Activated B cell treated with CpG ODN at 0.5 μM for 24 hours (primary cell): ENCODE measurements around the gene ZNF292. TPM values are rescaled to one million over a fixed set of nuclear protein-coding genes. Genes with fewer than 3 reads are reported as not detected.

Experiments used
- ATAC-seq: fragments of 200-7000 bp; cut with Tn5 transposase; one replicate; pipeline ENCODE4 v1.10.0; 2021; ENCODE audit warnings: low read depth, mild to moderate bottlenecking, moderate library complexity
- CTCF ChIA-PET: fragments of 350-600 bp; sonication (Branson Sonifier 250); formaldehyde crosslinking; loops from one replicate; lab custom pipeline; 2021; ENCODE audit warnings: antibody characterized with exemption; lab: Charles Lee
- POLR2A ChIA-PET: fragments of 350-600 bp; sonication (Branson Sonifier 250); formaldehyde crosslinking; loops from one replicate; lab custom pipeline; 2021; ENCODE audit warnings: antibody characterized with exemption; lab: Charles Lee
- DNase-seq: peaks from one replicate; pipeline ENCODE4 v3.0.0; 2022
- H3K27ac Mint-ChIP-seq: one replicate; pipeline ENCODE4 v1.8.0; 2020; ENCODE audit warnings: mixed read lengths
- H3K27me3 Mint-ChIP-seq: one replicate; pipeline ENCODE4 v1.8.0; 2021; ENCODE audit warnings: mixed read lengths
- H3K36me3 Mint-ChIP-seq: one replicate; pipeline ENCODE4 v1.8.0; 2021; ENCODE audit warnings: low read depth, mixed read lengths
- H3K4me1 Mint-ChIP-seq: one replicate; pipeline ENCODE4 v1.8.0; 2021; ENCODE audit warnings: mixed read lengths
- H3K4me3 Mint-ChIP-seq: one replicate; pipeline ENCODE4 v1.8.0; 2020; ENCODE audit warnings: mild to moderate bottlenecking, mixed read lengths
- H3K9me3 Mint-ChIP-seq: one replicate; pipeline ENCODE4 v1.8.0; 2020; ENCODE audit warnings: mixed read lengths
- intact Hi-C: fragments of 100-400 bp; cut with micrococcal nuclease; formaldehyde crosslinking; loops from one replicate; pipeline ENCODE4 v1.15.1; 2024
- total RNA-seq: library from RNA; stranded (reverse); gene quantifications from 2 replicates; pipeline ENCODE4 v1.2.3, GENCODE V29; 2022
- TF ChIP-seq, protein P1 (sequence below): fragments of 200-600 bp; IDR thresholded peaks from one replicate; pipeline ENCODE4 v1.8.0; 2022; ENCODE audit warnings: antibody characterized with exemption, mild to moderate bottlenecking

The ZNF292 gene
- total RNA-seq, 1 donor from 2014 or later = 66.6 TPM

GRCh38 chr6:87214831-87215230 is 59.5 kb downstream of the ZNF292 start:
- peaks cover 34% of the 10 kb centered on the region for H3K4me1 Mint-ChIP-seq

GRCh38 chr6:87220997-87221396 is 65.6 kb downstream of the ZNF292 start:
- ChIA-PET POLR2A (no interaction called here), CTCF (no interaction called here)
- ATAC-seq = no peak
- Mint-ChIP-seq H3K36me3 (peaks cover 75% of the 10 kb centered on the region), H3K4me3 (no peak overlapping the region), H3K9me3 (no peaks in the 10 kb centered on the region), H3K27ac (no peak overlapping the region), H3K27me3 (no peaks in the 10 kb centered on the region), H3K4me1 (peaks cover 4% of the 10 kb centered on the region)
- no peak for DNase-seq
- intact Hi-C loops = no loop called here
- TF ChIP-seq, protein P1, sequence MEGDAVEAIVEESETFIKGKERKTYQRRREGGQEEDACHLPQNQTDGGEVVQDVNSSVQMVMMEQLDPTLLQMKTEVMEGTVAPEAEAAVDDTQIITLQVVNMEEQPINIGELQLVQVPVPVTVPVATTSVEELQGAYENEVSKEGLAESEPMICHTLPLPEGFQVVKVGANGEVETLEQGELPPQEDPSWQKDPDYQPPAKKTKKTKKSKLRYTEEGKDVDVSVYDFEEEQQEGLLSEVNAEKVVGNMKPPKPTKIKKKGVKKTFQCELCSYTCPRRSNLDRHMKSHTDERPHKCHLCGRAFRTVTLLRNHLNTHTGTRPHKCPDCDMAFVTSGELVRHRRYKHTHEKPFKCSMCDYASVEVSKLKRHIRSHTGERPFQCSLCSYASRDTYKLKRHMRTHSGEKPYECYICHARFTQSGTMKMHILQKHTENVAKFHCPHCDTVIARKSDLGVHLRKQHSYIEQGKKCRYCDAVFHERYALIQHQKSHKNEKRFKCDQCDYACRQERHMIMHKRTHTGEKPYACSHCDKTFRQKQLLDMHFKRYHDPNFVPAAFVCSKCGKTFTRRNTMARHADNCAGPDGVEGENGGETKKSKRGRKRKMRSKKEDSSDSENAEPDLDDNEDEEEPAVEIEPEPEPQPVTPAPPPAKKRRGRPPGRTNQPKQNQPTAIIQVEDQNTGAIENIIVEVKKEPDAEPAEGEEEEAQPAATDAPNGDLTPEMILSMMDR = no peak

More at GRCh38 chr6:87214831-87215230, 59.5 kb downstream of the ZNF292 start:
- ChIA-PET CTCF (no interaction called here), POLR2A (no interaction called here)
- H3K27me3 Mint-ChIP-seq = no peaks in the 10 kb centered on the region
- DNase-seq = no peak
- peaks cover 46% of the 10 kb centered on the region for H3K36me3 Mint-ChIP-seq
- H3K4me3 Mint-ChIP-seq = no peak overlapping the region
- TF ChIP-seq, protein P1 = no peak
- no peak for ATAC-seq
- intact Hi-C loops = no loop called here
- H3K27ac Mint-ChIP-seq = no peak overlapping the region
- H3K9me3 Mint-ChIP-seq = no peaks in the 10 kb centered on the region

DNA sequence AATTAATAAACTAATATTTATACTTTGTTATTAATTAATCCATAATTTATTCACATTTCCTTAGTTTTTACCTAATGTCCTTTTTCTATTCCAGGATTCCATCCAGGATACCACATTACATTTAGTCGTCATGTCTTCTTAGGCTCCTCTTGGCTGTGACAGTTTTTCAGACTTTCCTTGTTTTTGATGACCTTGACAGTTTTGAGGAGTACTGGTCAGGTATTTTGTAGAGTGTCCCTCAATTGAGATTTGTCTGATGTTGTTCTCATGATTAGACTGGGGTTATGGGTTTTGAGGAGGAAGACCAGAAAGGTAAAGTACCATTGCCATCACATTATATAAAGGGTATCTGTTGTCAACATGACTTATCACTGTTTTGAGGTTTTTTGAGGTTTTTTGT is 67.3 kb downstream of the ZNF292 start:
- TF ChIP-seq, protein P1 = no peak
- CTCF ChIA-PET = no interaction called here
- ATAC-seq = no peak
- H3K27ac Mint-ChIP-seq = no peak overlapping the region
- no peaks in the 10 kb centered on the region for H3K9me3 Mint-ChIP-seq
- no peak for DNase-seq
- POLR2A ChIA-PET = no interaction called here
- H3K36me3 Mint-ChIP-seq = peaks cover 69% of the 10 kb centered on the region
- H3K4me1 Mint-ChIP-seq = peaks cover 4% of the 10 kb centered on the region
- no peak overlapping the region for H3K4me3 Mint-ChIP-seq
- intact Hi-C loops = no loop called here
- no peaks in the 10 kb centered on the region for H3K27me3 Mint-ChIP-seq

DNA sequence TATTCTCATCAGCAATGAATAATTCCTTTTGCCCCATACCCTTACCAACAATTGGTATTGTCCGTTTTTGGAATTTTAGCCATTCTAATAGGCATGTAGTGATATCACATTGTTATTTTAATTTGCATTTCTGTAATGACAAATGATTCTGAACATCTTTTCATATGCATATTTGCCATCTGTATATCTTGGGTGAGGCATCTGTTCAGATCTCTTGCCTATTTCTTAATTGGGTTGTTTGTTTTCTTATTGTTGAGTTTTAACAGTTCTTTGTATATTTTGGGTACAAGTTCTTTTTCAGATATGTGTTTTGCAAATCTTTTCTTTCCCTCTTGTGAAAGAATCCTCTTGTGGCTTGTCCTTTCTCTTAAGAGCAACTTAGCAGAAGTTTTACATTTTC is 69.6 kb downstream of the ZNF292 start:
- no peak for ATAC-seq
- Mint-ChIP-seq H3K27ac (no peak overlapping the region), H3K4me3 (no peak overlapping the region), H3K4me1 (peaks cover 4% of the 10 kb centered on the region), H3K27me3 (no peaks in the 10 kb centered on the region), H3K36me3 (peaks cover 70% of the 10 kb centered on the region), H3K9me3 (no peaks in the 10 kb centered on the region)
- CTCF ChIA-PET = no interaction called here
- intact Hi-C loops = no loop called here
- POLR2A ChIA-PET = no interaction called here
- TF ChIP-seq, protein P1 = no peak
- DNase-seq = no peak

DNA sequence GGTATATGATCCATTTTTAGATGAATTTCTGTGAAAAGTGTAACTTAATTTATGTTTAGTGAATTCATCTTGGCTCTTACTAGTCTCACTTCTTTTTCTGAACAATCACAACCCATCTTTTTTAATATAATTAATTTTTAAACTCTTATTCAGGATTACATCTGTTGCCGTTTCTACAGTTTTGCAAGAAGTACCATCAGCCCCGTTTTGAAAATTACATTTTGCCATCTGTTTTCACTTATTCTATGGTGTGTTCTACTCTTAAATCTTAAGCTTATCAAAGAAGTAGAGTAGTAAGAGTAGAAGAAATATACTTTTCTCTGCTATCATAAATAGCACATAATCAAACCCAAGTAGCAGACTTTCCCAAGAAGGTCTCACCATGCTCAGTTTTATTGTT is 70.1 kb downstream of the ZNF292 start:
- TF ChIP-seq, protein P1 = no peak
- no peak for DNase-seq
- H3K36me3 Mint-ChIP-seq = peaks cover 68% of the 10 kb centered on the region
- H3K27ac Mint-ChIP-seq = no peak overlapping the region
- H3K9me3 Mint-ChIP-seq = no peaks in the 10 kb centered on the region
- no peaks in the 10 kb centered on the region for H3K27me3 Mint-ChIP-seq
- ATAC-seq = no peak
- CTCF ChIA-PET = no interaction called here
- H3K4me1 Mint-ChIP-seq = peaks cover 3% of the 10 kb centered on the region
- no peak overlapping the region for H3K4me3 Mint-ChIP-seq
- POLR2A ChIA-PET = no interaction called here
- intact Hi-C loops = no loop called here
